H1 (cell line): ENCODE measurements around the gene MPND. TPM values are rescaled to one million over a fixed set of nuclear protein-coding genes. Genes with fewer than 3 reads are reported as not detected.
A peak's percentile ranks its signal among the peaks of the same experiment; 100 is the strongest.

Experiments
- CTCF ChIA-PET: fragments of 300-600 bp; sonication (Branson Sonifier 250); formaldehyde crosslinking; loops from one replicate; lab custom pipeline; 2021; ENCODE audit not compliant: partially characterized antibody; lab: Charles Lee
- POLR2A ChIA-PET: fragments of 300-600 bp; sonication (Branson Sonifier 250); formaldehyde crosslinking; loops from one replicate; lab custom pipeline; 2021; ENCODE audit warnings: inconsistent platforms; ENCODE audit not compliant: partially characterized antibody; lab: Charles Lee
- DNase-seq, 2 experiments: peaks; one replicate each; pipeline versions ENCODE4 v3.0.0 to v3.0.0-alpha.2; 2010 to 2022; ENCODE audit warnings: low spot score in 2 of 2, low read depth in 1 of 2, mixed read lengths in 1 of 2
- FAIRE-seq: peaks from 2 replicates; lab custom pipeline; 2011; peaks lifted over from hg19 to GRCh38; lab: Jason Lieb, UNC
- H2AFZ ChIP-seq: 2 replicates; pipeline ENCODE4 v1.8.1; 2012; ENCODE audit warnings: low read length, inconsistent platforms
- H2AK5ac ChIP-seq: 2 replicates; pipeline ENCODE4 v1.6.1; 2013; ENCODE audit warnings: low read depth, low read length
- H2BK120ac ChIP-seq: replicated peaks from 2 replicates; pipeline ENCODE3; 2013; ENCODE audit warnings: low read depth, low read length, inconsistent platforms
- H2BK12ac ChIP-seq: 2 replicates; pipeline ENCODE4 v1.6.1; 2013; ENCODE audit warnings: low read depth, low read length
- H2BK15ac ChIP-seq: 2 replicates; pipeline ENCODE4 v1.6.1; 2013; ENCODE audit warnings: low read length
- H2BK20ac ChIP-seq: 2 replicates; pipeline ENCODE4 v1.6.1; 2013; ENCODE audit warnings: low read length
- H2BK5ac ChIP-seq: 2 replicates; pipeline ENCODE4 v1.6.1; 2013; ENCODE audit warnings: low read depth, low read length
- H3K14ac ChIP-seq: 2 replicates; pipeline ENCODE4 v1.6.1; 2013; ENCODE audit warnings: inconsistent platforms; ENCODE audit not compliant: insufficient read length
- H3K18ac ChIP-seq: 2 replicates; pipeline ENCODE4 v1.6.1; 2013; ENCODE audit warnings: low read length; ENCODE audit errors: extremely low read depth
- H3K23ac ChIP-seq: 2 replicates; pipeline ENCODE4 v1.6.1; 2013; ENCODE audit warnings: inconsistent platforms; ENCODE audit not compliant: insufficient read length
- H3K23me2 ChIP-seq: 2 replicates; pipeline ENCODE4 v1.6.1; 2013; ENCODE audit warnings: low read depth, low read length
- H3K27ac ChIP-seq: 2 replicates; pipeline ENCODE4 v1.6.1; 2011; ENCODE audit warnings: low read depth, low read length, inconsistent platforms
- H3K27me3 ChIP-seq, 4 experiments: replicated peaks in 1 of 4; 1 replicate in 1 of 4; 2 replicates in 3 of 4; pipeline versions ENCODE4 v1.6.1 to v1.8.1; 2011 to 2013; ENCODE audit warnings: low read length in 3 of 4, mild to moderate bottlenecking in 3 of 4, inconsistent platforms in 2 of 4, mixed read lengths in 2 of 4, moderate library complexity in 1 of 4; ENCODE audit not compliant: control insufficient read depth in 3 of 4, insufficient read depth in 3 of 4; ENCODE audit errors: extremely low read depth in 1 of 4
- H3K36me3 ChIP-seq, 4 experiments: 2 replicates each; pipeline versions ENCODE4 v1.6.1 to v1.8.1; 2011 to 2013; ENCODE audit warnings: mild to moderate bottlenecking in 4 of 4, low read length in 3 of 4, moderate library complexity in 2 of 4, control low read depth in 1 of 4, inconsistent platforms in 1 of 4; ENCODE audit not compliant: insufficient read depth in 4 of 4, control insufficient read depth in 2 of 4
- H3K4ac ChIP-seq: replicated peaks from 2 replicates; pipeline ENCODE3; 2013; ENCODE audit warnings: low read length, low read depth, mixed read lengths, inconsistent platforms; ENCODE audit not compliant: insufficient read length
- H3K4me1 ChIP-seq, 4 experiments: replicated peaks in 1 of 4; 1 replicate in 1 of 4; 2 replicates in 3 of 4; pipeline versions ENCODE4 v1.6.1 to v1.8.1; 2011 to 2013; ENCODE audit warnings: low read length in 3 of 4, inconsistent platforms in 2 of 4, mixed read lengths in 1 of 4; ENCODE audit not compliant: insufficient read depth in 4 of 4, control insufficient read depth in 3 of 4
- H3K4me2 ChIP-seq, 2 experiments: 2 replicates each; pipeline versions ENCODE4 v1.6.1 to v1.8.1; 2011 to 2013; ENCODE audit warnings: low read depth in 2 of 2, low read length in 2 of 2, control low read depth in 1 of 2, inconsistent platforms in 1 of 2, mild to moderate bottlenecking in 1 of 2; ENCODE audit not compliant: insufficient read depth in 1 of 2
- H3K4me3 ChIP-seq, 4 experiments: fragments of 200-600, 300-600 bp in 1 of 4; sonication (generic), shearing (Covaris generic), sonication (Bioruptor Twin) in 1 of 4; 2 replicates each; pipeline versions ENCODE4 v1.5.1 to v1.8.1; 2011 to 2016; ENCODE audit warnings: low read length in 4 of 4, low read depth in 3 of 4, control low read depth in 2 of 4, inconsistent platforms in 2 of 4, mild to moderate bottlenecking in 2 of 4, mixed read lengths in 1 of 4, moderate library complexity in 1 of 4; ENCODE audit not compliant: insufficient read depth in 2 of 4; ENCODE audit errors: extremely low read depth in 1 of 4
- H3K56ac ChIP-seq: replicated peaks from 2 replicates; pipeline ENCODE3; 2013; ENCODE audit warnings: low read depth, mild to moderate bottlenecking, mixed read lengths, low read length, inconsistent platforms; ENCODE audit not compliant: insufficient read length
- H3K79me1 ChIP-seq: 2 replicates; pipeline ENCODE4 v1.6.1; 2013; ENCODE audit warnings: low read depth, low read length, control low read depth
- H3K79me2 ChIP-seq, 2 experiments: 2 replicates each; pipeline versions ENCODE4 v1.6.1 to v1.8.1; 2012 to 2013; ENCODE audit warnings: low read length in 2 of 2, mild to moderate bottlenecking in 2 of 2, inconsistent platforms in 1 of 2; ENCODE audit not compliant: insufficient read depth in 2 of 2, control insufficient read depth in 1 of 2
- H3K9ac ChIP-seq, 4 experiments: replicated peaks in 1 of 4; 1 replicate in 1 of 4; 2 replicates in 3 of 4; pipeline versions ENCODE4 v1.6.1 to v1.8.1; 2011 to 2013; ENCODE audit warnings: low read depth in 3 of 4, low read length in 3 of 4, control low read depth in 2 of 4, mild to moderate bottlenecking in 2 of 4, moderate library complexity in 2 of 4, inconsistent platforms in 1 of 4; ENCODE audit errors: extremely low read depth in 1 of 4
- H3K9me3 ChIP-seq, 2 experiments: 2 replicates each; pipeline versions ENCODE4 v1.6.1 to v1.8.1; 2012 to 2013; ENCODE audit warnings: mild to moderate bottlenecking in 2 of 2, moderate library complexity in 2 of 2, control low read depth in 1 of 2, inconsistent platforms in 1 of 2, low read depth in 1 of 2, low read length in 1 of 2, mixed read lengths in 1 of 2; ENCODE audit not compliant: insufficient read depth in 2 of 2
- H4K20me1 ChIP-seq, 2 experiments: replicated peaks in 1 of 2; 2 replicates each; pipeline versions ENCODE3 to v1.8.1; 2011 to 2013; ENCODE audit warnings: inconsistent platforms in 2 of 2, low read length in 2 of 2, mild to moderate bottlenecking in 1 of 2; ENCODE audit not compliant: insufficient read depth in 2 of 2, control insufficient read depth in 1 of 2
- H4K5ac ChIP-seq: 2 replicates; pipeline ENCODE4 v1.6.1; 2013; ENCODE audit warnings: low read length, low read depth, mixed read lengths, inconsistent platforms; ENCODE audit not compliant: insufficient read length
- H4K8ac ChIP-seq: 2 replicates; pipeline ENCODE4 v1.8.0; 2013; ENCODE audit warnings: mild to moderate bottlenecking, moderate library complexity, low read length, inconsistent platforms; ENCODE audit not compliant: insufficient read depth; ENCODE audit errors: extremely low read depth
- H4K91ac ChIP-seq: replicated peaks from 2 replicates; pipeline ENCODE3; 2013; ENCODE audit warnings: low read length, mixed read lengths, inconsistent platforms; ENCODE audit not compliant: insufficient read length
- TBP ChIP-seq: IDR thresholded peaks from 2 replicates; pipeline ENCODE4 v1.6.1; 2011; ENCODE audit warnings: low read depth, low read length, improper control_type of control experiment
- WGBS, 2 experiments: shearing (Covaris generic) in 1 of 2; methylation state at CpG; one replicate each; pipeline versions ENCODE4 v1.1.6 to v1.1.7; 2013 to 2015; ENCODE audit warnings: low lambda C conversion rate in 2 of 2, mixed read lengths in 2 of 2, inconsistent platforms in 1 of 2, low coverage in 1 of 2, missing lambda C conversion rate in 1 of 2; ENCODE audit not compliant: insufficient replicate concordance in 2 of 2, insufficient coverage in 1 of 2, insufficient read length in 1 of 2; ENCODE audit errors: extremely low coverage in 1 of 2, missing lambda C conversion rate in 1 of 2; 5-methylcytosine and 5-hydroxymethylcytosine counted together
- polyA plus RNA-seq, 7 experiments: library from polyadenylated mRNA; depleted of rRNA in 3 of 7; stranded (reverse) in 5 of 7; unstranded in 2 of 7; fragments of >200 nt in 5 of 7; fragments of 200-250 nt in 2 of 7; gene quantifications; 1 replicate in 5 of 7; 2 replicates in 1 of 7; 4 replicates in 1 of 7; pipeline versions ENCODE4 v1.2.1 to v1.2.3, GENCODE V29; 2011 to 2013; ENCODE audit warnings: missing spikeins in 2 of 7, mixed read lengths in 2 of 7
- total RNA-seq: library from RNA; stranded (reverse); fragmentation: NEBNext Ultra II Directional; extraction: Animal tissue kit (Norgen Biotek cat#: 25700); gene quantifications from 2 replicates; pipeline ENCODE4 v1.2.1, GENCODE V29; 2021

Gene MPND
- total and polyA plus RNA-seq, 2 of the 8 experiments (the other 6 are each of a cell fraction or from before 2014, with no cell fraction given) = 22.9 to 27.7 TPM

GRCh38 chr19:4366666-4367335 lies 23.4 kb downstream of the MPND start:
- Histone ChIP-seq H2BK20ac (no peak overlapping the region), H3K56ac (no peak overlapping the region)
- 89% methylated on average over 12 of the region's 16 CpGs; no CpG with 5 or more reads in 1 of the 2 experiments for WGBS, 2 experiments

More at GRCh38 chr19:4366666-4367335, 23.4 kb downstream of the MPND start:
- H3K4me1 ChIP-seq = peaks cover 0 to 15% (median 9%) of the 10 kb centered on the region in 4 experiments; a peak in 5 of 7 replicates
- ChIA-PET POLR2A (interaction anchor here (0.7 to 13.0 kb wide), 8 partner anchors 9 to 77 kb away, joined by 3 to 72 read pairs (median 8); partner anchors contain the start of gene MPND), CTCF (interaction anchor here (1.0 to 2.9 kb wide), 6 partner anchors 9 to 34 kb away, joined by 3 to 18 read pairs (median 3); no protein-coding TSS in a partner anchor)
- H2BK12ac ChIP-seq = no peak overlapping the region
- no peaks in the 10 kb centered on the region for H3K23me2 ChIP-seq
- H2AFZ ChIP-seq = no peak overlapping the region
- no peaks in the 10 kb centered on the region for H3K79me2 ChIP-seq
- peaks cover 6 to 16% (median 9%) of the 10 kb centered on the region in 4 experiments; a peak in 5 of 8 replicates for H3K36me3 ChIP-seq
- H2BK15ac ChIP-seq = no peak overlapping the region
- no peaks in the 10 kb centered on the region for H3K27me3 ChIP-seq
- H4K91ac ChIP-seq = no peak overlapping the region
- H3K9me3 ChIP-seq = no peaks in the 10 kb centered on the region
- no peak overlapping the region for H3K18ac ChIP-seq
- no peak overlapping the region for H3K4me3 ChIP-seq
- no peak overlapping the region for H3K4me2 ChIP-seq
- H3K23ac ChIP-seq = no peak overlapping the region
- H2AK5ac ChIP-seq = no peak overlapping the region
- DNase-seq (peak in 1 of 2 experiments; percentile 38), FAIRE-seq (no peak)
- peak overlapping the region; percentile 24; the same call in 1 of the 2 replicates for H2BK5ac ChIP-seq
- H3K27ac ChIP-seq = no peak overlapping the region
- peaks cover 23% of the 10 kb centered on the region for H3K79me1 ChIP-seq
- H4K5ac ChIP-seq = no peak overlapping the region
- H3K9ac ChIP-seq = no peak overlapping the region
- no peak overlapping the region for H2BK120ac ChIP-seq
- no peak overlapping the region for H4K8ac ChIP-seq
- no peak overlapping the region for H3K4ac ChIP-seq
- no peak for TF ChIP-seq TBP
- no peak overlapping the region for H3K14ac ChIP-seq
- H4K20me1 ChIP-seq = peaks cover 22 to 45% of the 10 kb centered on the region in 2 experiments
